Midbrain (tissue), 1 donor: ENCODE measurements around the gene EMD.

ENCODE experiments used
- DNase-seq: peaks from one replicate; lab custom pipeline; 2025; lab: John Stamatoyannopoulos, UW

Gene EMD

DNA sequence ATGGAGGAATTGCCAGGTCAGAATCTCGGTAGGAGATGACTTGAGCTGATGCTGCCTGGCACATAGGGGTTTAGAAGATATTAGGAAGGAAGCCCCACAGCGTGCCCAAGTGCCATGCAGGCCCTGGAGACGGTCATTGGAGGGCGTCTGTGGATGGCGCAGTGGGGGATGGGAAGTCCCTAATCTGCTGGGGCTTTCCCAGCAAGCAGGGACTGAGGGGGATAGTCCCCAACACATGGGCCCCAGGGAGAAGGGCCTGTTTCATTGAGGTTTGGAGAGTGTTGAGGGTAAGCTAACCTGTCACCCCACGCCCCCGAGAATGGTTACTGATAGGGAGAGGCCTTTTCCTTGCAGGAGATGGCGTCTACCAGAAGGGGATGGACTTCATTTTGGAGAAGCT is 40.1 kb downstream of the EMD start:
- DNase-seq: no peak

GRCh38 chrX:154419688-154420401 is 40.8 kb downstream of the EMD start:
- no peak for DNase-seq

DNA sequence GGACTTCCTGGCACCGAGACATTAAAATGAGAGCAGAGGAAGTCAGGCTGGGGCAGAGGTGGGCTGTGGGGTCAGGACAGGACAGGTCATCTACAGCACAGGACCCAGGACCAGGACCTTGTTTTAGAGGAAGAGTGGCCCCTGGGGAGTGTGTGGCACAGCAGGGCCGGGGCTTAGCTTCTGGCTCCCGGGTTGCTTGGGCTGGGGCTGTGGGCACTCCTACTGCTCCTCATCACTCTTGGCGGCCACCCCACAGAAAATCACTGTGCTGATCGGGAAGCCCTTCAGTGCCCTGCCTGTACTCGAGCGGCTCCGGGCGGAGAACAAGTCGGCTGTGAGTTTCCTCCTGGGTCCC is 41.3 kb downstream of the EMD start:
- DNase-seq: no peak

DNA sequence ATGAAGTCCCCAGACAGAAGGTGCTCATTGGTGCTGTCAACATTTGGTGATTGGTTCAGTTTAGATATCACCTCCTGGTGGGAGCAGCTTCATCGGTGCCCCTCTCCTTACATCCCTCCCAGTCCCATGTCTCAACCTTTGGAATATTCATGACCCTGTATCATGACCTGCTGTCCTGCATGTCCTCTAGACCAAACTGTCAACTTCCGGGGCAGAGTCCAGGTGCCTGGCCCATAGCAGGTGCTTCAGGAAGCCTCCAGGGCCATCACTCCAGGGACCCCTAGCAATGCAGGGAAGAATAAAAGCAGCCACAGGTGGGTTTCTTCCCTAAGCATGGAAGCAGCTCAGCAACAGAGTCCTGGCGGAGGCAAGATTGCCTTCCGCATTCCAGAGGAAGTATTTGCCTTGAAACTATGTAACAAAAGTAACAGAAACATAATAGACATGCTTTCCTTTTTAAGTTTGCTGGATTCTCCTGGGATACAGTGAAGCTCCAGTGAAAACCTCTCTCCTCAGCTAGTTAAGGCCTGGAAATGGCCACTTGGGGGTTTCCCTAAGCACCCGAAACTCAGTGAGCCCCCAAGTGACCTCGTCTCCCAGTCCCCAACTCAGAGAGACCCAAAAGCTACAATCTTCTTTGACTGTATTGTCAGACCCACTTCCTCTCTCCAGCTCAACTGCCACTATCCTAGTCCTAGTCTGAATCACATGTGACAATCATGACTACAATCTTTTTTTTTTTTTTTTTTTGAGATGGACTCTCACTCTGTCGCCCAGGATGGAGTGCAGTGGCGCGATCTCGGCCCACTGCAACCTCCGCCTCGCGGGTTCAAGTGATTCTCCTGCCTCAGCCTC is 48.0 kb downstream of the EMD start:
- no peak for DNase-seq

DNA sequence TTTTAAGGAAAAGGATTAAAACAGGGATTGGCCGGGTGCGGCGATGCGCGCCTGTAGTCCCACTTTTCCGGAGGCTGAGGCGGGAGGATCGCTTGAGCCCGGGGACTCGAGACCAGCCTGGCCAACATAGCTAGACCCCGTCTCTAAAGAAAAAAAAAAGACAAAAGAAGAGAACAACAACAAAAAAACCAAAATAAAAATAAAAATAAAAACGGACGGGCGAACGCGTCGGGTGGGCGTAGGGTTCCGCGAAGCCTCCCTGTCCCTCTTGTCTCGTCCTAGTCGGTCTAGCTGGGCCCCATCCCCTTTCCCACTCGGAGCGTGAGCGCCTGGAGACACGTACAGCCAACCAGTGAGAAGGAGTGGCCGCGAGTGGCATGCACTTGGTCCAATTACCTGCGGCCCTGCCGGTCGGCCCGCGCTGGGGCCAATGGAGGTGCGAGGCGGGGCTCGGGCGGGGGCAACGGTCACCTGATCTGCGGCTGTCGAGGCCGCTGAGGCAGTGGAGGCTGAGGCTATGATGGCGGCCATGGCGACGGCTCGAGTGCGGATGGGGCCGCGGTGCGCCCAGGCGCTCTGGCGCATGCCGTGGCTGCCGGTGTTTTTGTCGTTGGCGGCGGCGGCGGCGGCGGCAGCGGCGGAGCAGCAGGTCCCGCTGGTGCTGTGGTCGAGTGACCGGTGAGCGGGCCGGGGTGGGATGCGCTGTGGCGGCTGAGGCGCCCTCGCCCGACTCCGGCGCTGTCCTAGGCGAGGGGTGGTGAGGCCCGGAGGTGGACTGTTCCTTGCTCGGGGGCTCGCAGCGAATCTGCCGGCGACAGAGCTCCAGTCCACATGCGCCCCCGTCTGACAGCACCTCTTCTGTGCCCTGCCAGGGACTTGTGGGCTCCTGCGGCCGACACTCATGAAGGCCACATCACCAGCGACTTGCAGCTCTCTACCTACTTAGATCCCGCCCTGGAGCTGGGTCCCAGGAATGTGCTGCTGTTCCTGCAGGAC is 49.4 kb downstream of the EMD start, which contains the start of gene ATP6AP1:
TSS of gene ATP6AP1 (plus strand) at position 502 of the 996 bp plus-strand sequence. CDS start at position 518, 16 bp downstream.
- DNase-seq: peak; percentile 87

DNA sequence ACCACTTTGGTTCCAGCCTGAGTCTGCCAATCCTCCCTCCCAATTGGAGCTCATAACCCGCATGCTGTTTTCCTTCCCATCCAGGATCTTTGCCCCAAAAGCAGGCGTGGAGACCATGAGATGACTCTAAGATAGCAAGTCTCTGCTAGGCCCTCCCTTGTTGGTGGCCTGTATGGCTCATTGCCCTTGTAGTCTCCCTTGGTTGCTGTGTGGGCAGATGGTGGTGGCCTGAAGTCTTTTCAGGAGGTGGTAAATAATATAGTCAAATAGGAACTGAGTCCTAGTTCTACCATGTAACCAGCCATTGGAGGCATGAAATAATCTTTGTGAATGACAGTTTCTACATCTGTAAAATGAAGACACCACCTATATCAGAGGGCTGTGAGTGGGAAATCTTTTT is 50.6 kb downstream of the EMD start:
- DNase-seq: no peak

GRCh38 chrX:154430479-154430878 is 51.4 kb downstream of the EMD start:
- no peak for DNase-seq

- DNase-seq: no peak
Measured at GRCh38 chrX:154430916-154431315, 51.8 kb downstream of the EMD start.
